ENCODE data around the gene AGPAT2. TPM values are rescaled to one million over a fixed set of nuclear protein-coding genes. Genes with fewer than 3 reads are reported as not detected.

The AGPAT2 gene
- total RNA-seq, 2 donors from 2014 or later: 33.4 to 39.8 TPM

GRCh38 chr9:136701668-136702053 is 14.4 kb upstream of the AGPAT2 start:
- Histone ChIP-seq H3K36me3 (ENCODE audit: control insufficient read depth, insufficient read depth, low read length) (no peaks in the 10 kb centered on the region), H3K4me3 (ENCODE audit: low read length) (no peak overlapping the region), H3K27me3 (ENCODE audit: control insufficient read depth, insufficient read depth, low read length, poor library complexity, severe bottlenecking) (peaks cover 6% of the 10 kb centered on the region), H3K27ac (ENCODE audit: low read depth, low read length) (no peak overlapping the region), H3K9me3 (ENCODE audit: control insufficient read depth, low read length) (no peaks in the 10 kb centered on the region), H3K9ac (ENCODE audit: extremely low read depth, low read length, poor library complexity, severe bottlenecking) (no peak overlapping the region), H3K4me1 (ENCODE audit: control insufficient read depth, insufficient read depth, low read length) (no peaks in the 10 kb centered on the region)
- DNase-seq: no peak
- no peak for TF ChIP-seq CTCF (conservative IDR thresholded peaks at IDR 0.05)
- H3K4me3 Mint-ChIP-seq: no peak overlapping the region
- H3K27me3 Mint-ChIP-seq (ENCODE audit: insufficient read depth): peaks cover 2% of the 10 kb centered on the region
- H3K27ac Mint-ChIP-seq: no peak overlapping the region
- no peaks in the 10 kb centered on the region for H3K36me3 Mint-ChIP-seq (ENCODE audit: low read depth)
- H3K4me1 Mint-ChIP-seq: peaks cover 9% of the 10 kb centered on the region
- WGBS, 2 experiments (ENCODE audit: insufficient coverage in 1 of 2, insufficient read length in 1 of 2): 72% methylated on average over 6 to 10 of the region's 10 CpGs
- H3K9me3 Mint-ChIP-seq: no peaks in the 10 kb centered on the region

- Histone ChIP-seq H3K4me3 (ENCODE audit: low read length) (no peak overlapping the region), H3K27me3 (ENCODE audit: control insufficient read depth, insufficient read depth, low read length, poor library complexity, severe bottlenecking) (peaks cover 6% of the 10 kb centered on the region), H3K36me3 (ENCODE audit: control insufficient read depth, insufficient read depth, low read length) (no peaks in the 10 kb centered on the region), H3K4me1 (ENCODE audit: control insufficient read depth, insufficient read depth, low read length) (no peaks in the 10 kb centered on the region), H3K9me3 (ENCODE audit: control insufficient read depth, low read length) (no peaks in the 10 kb centered on the region), H3K27ac (ENCODE audit: low read depth, low read length) (no peak overlapping the region), H3K9ac (ENCODE audit: extremely low read depth, low read length, poor library complexity, severe bottlenecking) (no peak overlapping the region)
- H3K4me1 Mint-ChIP-seq: peaks cover 9% of the 10 kb centered on the region
- peaks cover 2% of the 10 kb centered on the region for H3K27me3 Mint-ChIP-seq (ENCODE audit: insufficient read depth)
- H3K27ac Mint-ChIP-seq: no peak overlapping the region
- TF ChIP-seq CTCF (conservative IDR thresholded peaks at IDR 0.05): no peak
- DNase-seq: no peak
- no peaks in the 10 kb centered on the region for H3K36me3 Mint-ChIP-seq (ENCODE audit: low read depth)
- 75 to 78% methylated on average over 38 of the region's 38 CpGs for WGBS, 2 experiments (ENCODE audit: insufficient coverage in 1 of 2, insufficient read length in 1 of 2)
- H3K9me3 Mint-ChIP-seq: no peaks in the 10 kb centered on the region
- no peak overlapping the region for H3K4me3 Mint-ChIP-seq
Observed at GRCh38 chr9:136700959-136701667, 13.9 kb upstream of the AGPAT2 start.

GRCh38 chr9:136700304-136700703 is 13.0 kb upstream of the AGPAT2 start:
- DNase-seq: no peak
- Mint-ChIP-seq H3K4me3 (no peak overlapping the region), H3K27me3 (ENCODE audit: insufficient read depth) (no peaks in the 10 kb centered on the region), H3K27ac (no peak overlapping the region), H3K9me3 (no peaks in the 10 kb centered on the region), H3K36me3 (ENCODE audit: low read depth) (no peaks in the 10 kb centered on the region), H3K4me1 (peaks cover 9% of the 10 kb centered on the region)
- peaks cover 6% of the 10 kb centered on the region for H3K27me3 ChIP-seq (ENCODE audit: control insufficient read depth, insufficient read depth, low read length, poor library complexity, severe bottlenecking)
- 90 to 94% methylated on average over 13 of the region's 13 CpGs for WGBS, 2 experiments (ENCODE audit: insufficient coverage in 1 of 2, insufficient read length in 1 of 2)
- H3K27ac ChIP-seq (ENCODE audit: low read depth, low read length): no peak overlapping the region
- H3K4me3 ChIP-seq (ENCODE audit: low read length): no peak overlapping the region
- no peaks in the 10 kb centered on the region for H3K4me1 ChIP-seq (ENCODE audit: control insufficient read depth, insufficient read depth, low read length)
- H3K36me3 ChIP-seq (ENCODE audit: control insufficient read depth, insufficient read depth, low read length): no peaks in the 10 kb centered on the region
- no peak overlapping the region for H3K9ac ChIP-seq (ENCODE audit: extremely low read depth, low read length, poor library complexity, severe bottlenecking)
- no peaks in the 10 kb centered on the region for H3K9me3 ChIP-seq (ENCODE audit: control insufficient read depth, low read length)
- TF ChIP-seq CTCF (conservative IDR thresholded peaks at IDR 0.05): no peak

Data from endodermal cell (in vitro differentiated cells).